B cell (primary cell): ENCODE data around the gene USH1C. TPM values are rescaled to one million over a fixed set of nuclear protein-coding genes. Genes with fewer than 3 reads are reported as not detected.

ENCODE experiments used
- ATAC-seq: fragments of 200-7000 bp; cut with Tn5 transposase; one replicate; pipeline ENCODE4 v1.10.0; 2021; ENCODE audit warnings: low read depth, mild to moderate bottlenecking, moderate number of reproducible peaks, moderate library complexity
- CTCF ChIA-PET: fragments of 350-600 bp; sonication (Branson Sonifier 250); formaldehyde crosslinking; loops from one replicate; lab custom pipeline; 2021; ENCODE audit warnings: antibody characterized with exemption, inconsistent platforms; lab: Charles Lee
- POLR2A ChIA-PET: fragments of 350-600 bp; sonication (Branson Sonifier 250); formaldehyde crosslinking; loops from one replicate; lab custom pipeline; 2021; ENCODE audit warnings: antibody characterized with exemption; lab: Charles Lee
- DNase-seq: peaks from one replicate; pipeline ENCODE4 v3.0.0; 2013
- H2AFZ ChIP-seq: 2 replicates; pipeline ENCODE4 v1.6.1; 2012; ENCODE audit warnings: mild to moderate bottlenecking, low read depth, low read length; ENCODE audit not compliant: insufficient read depth, poor library complexity, severe bottlenecking
- H3K27ac ChIP-seq, 2 donors: 1 replicate in 1 of 2; 2 replicates in 1 of 2; pipeline ENCODE4 v1.5.1; 2012 to 2013; ENCODE audit warnings: low read length in 2 of 2, mild to moderate bottlenecking in 2 of 2, moderate library complexity in 1 of 2
- H3K27me3 ChIP-seq, 4 experiments: fragments of 200-600 bp in 1 of 4; sonication (generic) in 1 of 4; replicated peaks in 1 of 4; 1 replicate in 2 of 4; 2 replicates in 2 of 4; pipeline versions ENCODE4 v1.6.1 to v1.7.0; 2013 to 2016; ENCODE audit warnings: low read length in 3 of 4, mild to moderate bottlenecking in 2 of 4, mixed read lengths in 1 of 4, moderate library complexity in 1 of 4; ENCODE audit not compliant: insufficient read depth in 4 of 4, control insufficient read depth in 3 of 4; ENCODE audit errors: control extremely low read depth in 1 of 4
- H3K36me3 ChIP-seq, 2 experiments: replicated peaks in 1 of 2; 1 replicate in 1 of 2; 2 replicates in 1 of 2; pipeline versions ENCODE4 v1.6.1 to v1.7.1; 2013; ENCODE audit warnings: low read length in 1 of 2; ENCODE audit not compliant: insufficient read depth in 2 of 2, control insufficient read depth in 1 of 2; ENCODE audit errors: control extremely low read depth in 1 of 2, extremely low read depth in 1 of 2
- H3K4me1 ChIP-seq, 2 donors: fragments of 200-600 bp in 1 of 2; sonication (generic) in 1 of 2; 1 replicate in 1 of 2; 2 replicates in 1 of 2; pipeline versions ENCODE4 v1.5.1 to v1.6.1; 2013 to 2017; ENCODE audit warnings: low read length in 2 of 2; ENCODE audit not compliant: control insufficient read depth in 2 of 2, insufficient read depth in 2 of 2
- H3K4me2 ChIP-seq: replicated peaks from 2 replicates; pipeline ENCODE3; 2012; ENCODE audit warnings: mild to moderate bottlenecking, low read depth, low read length; ENCODE audit not compliant: poor library complexity, severe bottlenecking
- H3K4me3 ChIP-seq, 5 experiments: fragments of 200-600 bp in 1 of 5; sonication (generic) in 1 of 5; 1 replicate in 3 of 5; 2 replicates in 2 of 5; pipeline versions ENCODE4 v1.5.1 to v1.7.0; 2011 to 2016; ENCODE audit warnings: low read length in 4 of 5, mild to moderate bottlenecking in 4 of 5, low read depth in 2 of 5, control low read depth in 1 of 5, moderate library complexity in 1 of 5; ENCODE audit not compliant: insufficient read depth in 1 of 5; ENCODE audit errors: control extremely low read depth in 1 of 5, extremely low read depth in 1 of 5
- H3K79me2 ChIP-seq: fragments of 200-600 bp; sonication (generic); one replicate; pipeline ENCODE4 v1.6.0; 2016; ENCODE audit warnings: low read length; ENCODE audit not compliant: control insufficient read depth, insufficient read depth
- H3K9ac ChIP-seq: fragments of 200-600 bp; sonication (generic); 2 replicates; pipeline ENCODE4 v1.6.1; 2017; ENCODE audit warnings: mild to moderate bottlenecking, low read length, moderate library complexity
- H3K9me3 ChIP-seq, 3 donors: one replicate each; pipeline versions ENCODE4 v1.6.1 to v1.7.1; 2013; ENCODE audit warnings: low read length in 2 of 3; ENCODE audit not compliant: control insufficient read depth in 2 of 3, insufficient read depth in 1 of 3; ENCODE audit errors: control extremely low read depth in 1 of 3
- H4K20me1 ChIP-seq: 2 replicates; pipeline ENCODE4 v1.6.0; 2012; ENCODE audit warnings: mild to moderate bottlenecking, low read length; ENCODE audit not compliant: insufficient read depth, control insufficient read depth, poor library complexity, severe bottlenecking
- H3K27ac Mint-ChIP-seq: one replicate; pipeline ENCODE4 v1.8.0; 2021; ENCODE audit warnings: mixed read lengths
- H3K27me3 Mint-ChIP-seq: one replicate; pipeline ENCODE4 v1.8.0; 2021; ENCODE audit warnings: mixed read lengths
- H3K4me1 Mint-ChIP-seq: one replicate; pipeline ENCODE4 v1.8.0; 2021; ENCODE audit warnings: mixed read lengths
- H3K4me3 Mint-ChIP-seq: one replicate; pipeline ENCODE4 v1.8.0; 2021; ENCODE audit warnings: mixed read lengths
- H3K9me3 Mint-ChIP-seq: one replicate; pipeline ENCODE4 v1.8.0; 2022; ENCODE audit warnings: mixed read lengths; ENCODE audit not compliant: insufficient read depth
- EZH2 ChIP-seq: IDR thresholded peaks from 2 replicates; pipeline ENCODE4 v1.6.1; 2012; ENCODE audit warnings: borderline replicate concordance, low read depth, mild to moderate bottlenecking, moderate library complexity, low read length; ENCODE audit not compliant: insufficient read depth, poor library complexity, severe bottlenecking
- WGBS: methylation state at CpG from one replicate; pipeline ENCODE4 v1.1.5; 2013; ENCODE audit warnings: missing lambda C conversion rate; ENCODE audit not compliant: insufficient coverage; 5-methylcytosine and 5-hydroxymethylcytosine counted together
- intact Hi-C: fragments of 100-400 bp; cut with micrococcal nuclease; formaldehyde crosslinking; loops from one replicate; pipeline ENCODE4 v1.10.0; 2022
- polyA plus RNA-seq: library from polyadenylated mRNA; depleted of rRNA; stranded (reverse); fragments of >200 nt; gene quantifications from 2 replicates; pipeline ENCODE4 v1.2.3, GENCODE V29; 2012
- total RNA-seq, 2 donors: library from RNA; stranded (reverse); fragments of 120-200 nt in 1 of 2; gene quantifications; 1 replicate in 1 of 2; 2 replicates in 1 of 2; pipeline versions ENCODE4 v1.2.3 to v1.2.4, GENCODE V29; 2013 to 2022
- TF ChIP-seq, protein P1 (sequence below): fragments of 200-600 bp; IDR thresholded peaks from one replicate; pipeline ENCODE4 v1.8.0; 2022; ENCODE audit warnings: antibody characterized with exemption, mild to moderate bottlenecking

Gene USH1C
- total and polyA plus RNA-seq, 2 donors (not counting 1 experiment from before 2014, with no cell fraction given) = not detected

DNA sequence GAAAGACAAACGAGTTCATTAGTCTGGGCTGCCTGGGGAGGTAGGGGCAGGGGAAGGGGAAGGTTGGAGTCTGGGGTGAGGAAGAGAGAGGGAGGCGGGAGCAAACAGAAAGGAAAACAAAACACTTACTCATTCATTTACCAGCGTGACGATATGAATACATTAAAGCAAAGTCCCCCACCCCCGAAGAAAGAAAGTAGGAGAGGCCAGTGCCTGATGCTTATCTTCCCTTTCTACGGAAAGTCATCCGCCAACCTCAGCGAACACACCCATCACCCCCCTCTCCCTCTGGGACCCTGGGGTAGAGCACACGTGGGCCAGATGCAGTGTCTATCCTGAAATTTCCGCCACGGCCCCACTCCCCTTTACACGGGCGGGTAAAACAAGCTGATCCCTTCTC lies 81.3 kb downstream of the USH1C start:
- no peak for TF ChIP-seq EZH2
- TF ChIP-seq, protein P1, sequence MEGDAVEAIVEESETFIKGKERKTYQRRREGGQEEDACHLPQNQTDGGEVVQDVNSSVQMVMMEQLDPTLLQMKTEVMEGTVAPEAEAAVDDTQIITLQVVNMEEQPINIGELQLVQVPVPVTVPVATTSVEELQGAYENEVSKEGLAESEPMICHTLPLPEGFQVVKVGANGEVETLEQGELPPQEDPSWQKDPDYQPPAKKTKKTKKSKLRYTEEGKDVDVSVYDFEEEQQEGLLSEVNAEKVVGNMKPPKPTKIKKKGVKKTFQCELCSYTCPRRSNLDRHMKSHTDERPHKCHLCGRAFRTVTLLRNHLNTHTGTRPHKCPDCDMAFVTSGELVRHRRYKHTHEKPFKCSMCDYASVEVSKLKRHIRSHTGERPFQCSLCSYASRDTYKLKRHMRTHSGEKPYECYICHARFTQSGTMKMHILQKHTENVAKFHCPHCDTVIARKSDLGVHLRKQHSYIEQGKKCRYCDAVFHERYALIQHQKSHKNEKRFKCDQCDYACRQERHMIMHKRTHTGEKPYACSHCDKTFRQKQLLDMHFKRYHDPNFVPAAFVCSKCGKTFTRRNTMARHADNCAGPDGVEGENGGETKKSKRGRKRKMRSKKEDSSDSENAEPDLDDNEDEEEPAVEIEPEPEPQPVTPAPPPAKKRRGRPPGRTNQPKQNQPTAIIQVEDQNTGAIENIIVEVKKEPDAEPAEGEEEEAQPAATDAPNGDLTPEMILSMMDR = no peak
- Mint-ChIP-seq H3K4me1 (no peaks in the 10 kb centered on the region), H3K9me3 (no peaks in the 10 kb centered on the region), H3K27ac (no peak overlapping the region), H3K27me3 (peaks cover 16% of the 10 kb centered on the region), H3K4me3 (no peak overlapping the region)
- Histone ChIP-seq H3K4me2 (no peak overlapping the region), H3K9ac (no peak overlapping the region), H4K20me1 (no peaks in the 10 kb centered on the region), H3K79me2 (no peaks in the 10 kb centered on the region), H2AFZ (no peak overlapping the region), H3K27ac (no peak overlapping the region), H3K4me1 (no peaks in the 10 kb centered on the region), H3K27me3 (no peaks in the 10 kb centered on the region), H3K9me3 (no peaks in the 10 kb centered on the region), H3K36me3 (no peaks in the 10 kb centered on the region), H3K4me3 (no peak overlapping the region)
- DNase-seq (no peak), ATAC-seq (no peak)
- 90% methylated on average over 11 of the region's 13 CpGs for WGBS
- CTCF ChIA-PET = no interaction called here
- intact Hi-C loops = no loop called here
- POLR2A ChIA-PET = no interaction called here

DNA sequence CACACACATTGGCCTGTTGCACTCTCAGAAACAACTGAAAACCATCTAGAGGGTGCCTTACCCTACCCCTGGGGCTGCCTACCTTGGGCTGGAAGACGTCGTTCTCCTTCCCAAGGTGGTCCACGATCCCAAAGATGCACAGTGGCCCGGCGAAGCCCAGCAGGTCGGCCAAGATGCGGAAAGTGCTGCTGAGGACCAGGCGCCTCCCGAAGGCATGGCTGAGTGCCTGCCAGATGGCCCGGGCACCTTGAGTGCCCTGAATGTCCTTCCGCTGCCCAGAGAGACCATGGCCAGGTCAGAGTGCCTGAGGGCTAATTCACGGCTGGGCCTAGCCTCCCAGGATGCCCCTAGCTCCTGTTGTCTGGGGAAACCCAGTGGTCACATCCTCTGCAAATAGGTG lies 83.8 kb downstream of the USH1C start:
- Mint-ChIP-seq H3K27me3 (peaks cover 21% of the 10 kb centered on the region), H3K27ac (no peak overlapping the region)
- ATAC-seq = no peak

More for the DNA sequence above, 83.8 kb downstream of the USH1C start:
- TF ChIP-seq EZH2 = no peak
- TF ChIP-seq, protein P1 = no peak
- no peak overlapping the region for H3K4me3 Mint-ChIP-seq
- H3K27me3 ChIP-seq = peaks cover 0 to 2% (median 0%) of the 10 kb centered on the region in 4 experiments
- no peak overlapping the region for H3K27ac ChIP-seq
- no peak overlapping the region for H3K4me3 ChIP-seq
- H3K79me2 ChIP-seq = no peaks in the 10 kb centered on the region
- POLR2A ChIA-PET = no interaction called here
- no peaks in the 10 kb centered on the region for H3K4me1 ChIP-seq
- no peak overlapping the region for H2AFZ ChIP-seq
- 92% methylated on average over 12 of the region's 12 CpGs for WGBS
- CTCF ChIA-PET = no interaction called here
- no peaks in the 10 kb centered on the region for H4K20me1 ChIP-seq
- no peak overlapping the region for H3K4me2 ChIP-seq
- H3K9ac ChIP-seq = no peak overlapping the region
- no peaks in the 10 kb centered on the region for H3K36me3 ChIP-seq
- H3K9me3 ChIP-seq = no peaks in the 10 kb centered on the region
- intact Hi-C loops = no loop called here
- DNase-seq = no peak
- H3K9me3 Mint-ChIP-seq = no peaks in the 10 kb centered on the region
- no peaks in the 10 kb centered on the region for H3K4me1 Mint-ChIP-seq
